ENCODE data around the gene HTR3B.

HTR3B gene

DNA sequence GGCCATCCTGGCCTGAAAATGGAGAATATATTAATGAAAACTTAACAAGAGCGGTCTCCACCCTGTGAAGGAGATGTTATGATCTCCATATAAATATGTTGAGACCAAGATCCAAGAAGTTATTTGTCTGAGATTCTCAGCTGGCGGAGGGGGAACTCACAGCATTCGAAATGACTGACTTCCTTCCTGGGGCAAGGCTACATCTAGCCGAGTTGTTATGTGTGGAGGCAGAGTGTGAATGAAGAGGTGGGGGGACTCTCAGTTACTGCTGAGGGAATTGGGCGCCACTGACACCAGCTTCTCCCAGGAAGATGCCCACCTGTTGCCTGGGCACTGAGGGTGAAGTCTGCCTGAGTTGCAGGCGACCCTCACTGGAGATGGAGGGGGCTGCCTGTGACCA is 76.2 kb downstream of the HTR3B start:
- in situ Hi-C loops (cut with HindIII; ENCODE audit: low sequenced_read_pairs) = no loop called here
- no peak overlapping the region for H3K4me3 ChIP-seq (ENCODE audit: low read depth, low read length)
- no peak for DNase-seq (ENCODE audit: low read depth, low spot score)
- TF ChIP-seq, protein P1, sequence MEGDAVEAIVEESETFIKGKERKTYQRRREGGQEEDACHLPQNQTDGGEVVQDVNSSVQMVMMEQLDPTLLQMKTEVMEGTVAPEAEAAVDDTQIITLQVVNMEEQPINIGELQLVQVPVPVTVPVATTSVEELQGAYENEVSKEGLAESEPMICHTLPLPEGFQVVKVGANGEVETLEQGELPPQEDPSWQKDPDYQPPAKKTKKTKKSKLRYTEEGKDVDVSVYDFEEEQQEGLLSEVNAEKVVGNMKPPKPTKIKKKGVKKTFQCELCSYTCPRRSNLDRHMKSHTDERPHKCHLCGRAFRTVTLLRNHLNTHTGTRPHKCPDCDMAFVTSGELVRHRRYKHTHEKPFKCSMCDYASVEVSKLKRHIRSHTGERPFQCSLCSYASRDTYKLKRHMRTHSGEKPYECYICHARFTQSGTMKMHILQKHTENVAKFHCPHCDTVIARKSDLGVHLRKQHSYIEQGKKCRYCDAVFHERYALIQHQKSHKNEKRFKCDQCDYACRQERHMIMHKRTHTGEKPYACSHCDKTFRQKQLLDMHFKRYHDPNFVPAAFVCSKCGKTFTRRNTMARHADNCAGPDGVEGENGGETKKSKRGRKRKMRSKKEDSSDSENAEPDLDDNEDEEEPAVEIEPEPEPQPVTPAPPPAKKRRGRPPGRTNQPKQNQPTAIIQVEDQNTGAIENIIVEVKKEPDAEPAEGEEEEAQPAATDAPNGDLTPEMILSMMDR (IDR thresholded peaks at IDR 0.05; ENCODE audit: low read depth, low read length) = no peak

GRCh38 chr11:113982306-113982705 is 77.7 kb downstream of the HTR3B start:
- no peak for DNase-seq (ENCODE audit: low read depth, low spot score)
- no peak overlapping the region for H3K4me3 ChIP-seq (ENCODE audit: low read depth, low read length)
- in situ Hi-C loops (cut with HindIII; ENCODE audit: low sequenced_read_pairs) = no loop called here
- TF ChIP-seq, protein P1 (IDR thresholded peaks at IDR 0.05; ENCODE audit: low read depth, low read length) = no peak

DNA sequence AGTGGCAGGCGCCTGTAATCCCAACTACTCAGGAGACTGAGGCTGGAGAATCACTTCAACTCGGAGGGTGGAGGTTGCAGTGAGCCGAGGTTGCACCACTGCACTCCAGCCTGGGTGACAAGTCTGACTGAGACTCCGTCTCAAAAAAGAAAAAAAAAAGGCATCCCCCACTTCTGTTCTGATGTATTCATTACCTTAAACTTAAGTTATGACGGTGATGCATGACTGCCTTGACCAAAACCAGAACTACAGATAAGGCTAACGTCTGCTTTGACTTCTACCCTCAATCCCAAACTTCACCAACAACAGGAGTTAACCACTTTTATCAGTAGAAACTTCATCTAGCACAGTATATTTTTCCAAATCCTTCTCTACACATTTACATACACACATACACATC is 80.2 kb downstream of the HTR3B start:
- H3K4me3 ChIP-seq (ENCODE audit: low read depth, low read length) = no peak overlapping the region
- TF ChIP-seq, protein P1 (IDR thresholded peaks at IDR 0.05; ENCODE audit: low read depth, low read length) = no peak
- no peak for DNase-seq (ENCODE audit: low read depth, low spot score)
- in situ Hi-C loops (cut with HindIII; ENCODE audit: low sequenced_read_pairs) = no loop called here

GRCh38 chr11:113985906-113986305 is 81.3 kb downstream of the HTR3B start:
- in situ Hi-C loops (cut with HindIII; ENCODE audit: low sequenced_read_pairs) = no loop called here
- no peak overlapping the region for H3K4me3 ChIP-seq (ENCODE audit: low read depth, low read length)
- DNase-seq (ENCODE audit: low read depth, low spot score) = no peak
- TF ChIP-seq, protein P1 (IDR thresholded peaks at IDR 0.05; ENCODE audit: low read depth, low read length) = no peak

DNA sequence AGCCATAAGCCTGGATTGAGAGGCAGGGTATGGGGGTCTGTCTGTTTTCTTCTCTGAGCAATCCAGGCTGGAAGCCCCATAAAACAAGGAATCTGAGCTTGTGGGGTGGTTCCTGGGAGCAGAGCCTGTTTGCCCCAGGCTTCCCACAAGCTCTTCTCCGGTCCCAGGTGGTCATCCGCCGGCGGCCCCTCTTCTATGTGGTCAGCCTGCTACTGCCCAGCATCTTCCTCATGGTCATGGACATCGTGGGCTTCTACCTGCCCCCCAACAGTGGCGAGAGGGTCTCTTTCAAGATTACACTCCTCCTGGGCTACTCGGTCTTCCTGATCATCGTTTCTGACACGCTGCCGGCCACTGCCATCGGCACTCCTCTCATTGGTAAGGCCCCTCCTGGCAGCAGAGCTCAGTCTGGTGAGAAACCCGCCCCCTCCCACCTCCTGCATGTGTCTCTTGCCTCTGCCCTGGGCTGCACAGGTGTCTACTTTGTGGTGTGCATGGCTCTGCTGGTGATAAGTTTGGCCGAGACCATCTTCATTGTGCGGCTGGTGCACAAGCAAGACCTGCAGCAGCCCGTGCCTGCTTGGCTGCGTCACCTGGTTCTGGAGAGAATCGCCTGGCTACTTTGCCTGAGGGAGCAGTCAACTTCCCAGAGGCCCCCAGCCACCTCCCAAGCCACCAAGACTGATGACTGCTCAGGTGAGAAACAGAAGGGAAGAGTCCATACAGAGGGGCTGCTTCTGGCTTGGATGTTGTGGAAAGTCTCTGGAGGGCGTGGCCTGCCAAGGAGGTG is 82.0 kb downstream of the HTR3B start:
- DNase-seq (ENCODE audit: low read depth, low spot score) = no peak
- TF ChIP-seq, protein P1 (IDR thresholded peaks at IDR 0.05; ENCODE audit: low read depth, low read length) = no peak
- in situ Hi-C loops (cut with HindIII; ENCODE audit: low sequenced_read_pairs) = no loop called here
- no peak overlapping the region for H3K4me3 ChIP-seq (ENCODE audit: low read depth, low read length)

DNA sequence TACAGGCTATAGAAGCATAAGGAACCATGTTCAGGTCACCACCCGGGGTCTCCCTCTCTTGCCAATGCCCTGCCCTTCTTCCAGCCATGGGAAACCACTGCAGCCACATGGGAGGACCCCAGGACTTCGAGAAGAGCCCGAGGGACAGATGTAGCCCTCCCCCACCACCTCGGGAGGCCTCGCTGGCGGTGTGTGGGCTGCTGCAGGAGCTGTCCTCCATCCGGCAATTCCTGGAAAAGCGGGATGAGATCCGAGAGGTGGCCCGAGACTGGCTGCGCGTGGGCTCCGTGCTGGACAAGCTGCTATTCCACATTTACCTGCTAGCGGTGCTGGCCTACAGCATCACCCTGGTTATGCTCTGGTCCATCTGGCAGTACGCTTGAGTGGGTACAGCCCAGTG is 84.8 kb downstream of the HTR3B start:
- TF ChIP-seq, protein P1 (IDR thresholded peaks at IDR 0.05; ENCODE audit: low read depth, low read length) = no peak
- in situ Hi-C loops (cut with HindIII; ENCODE audit: low sequenced_read_pairs) = no loop called here

More for the DNA sequence above, 84.8 kb downstream of the HTR3B start:
- H3K4me3 ChIP-seq (ENCODE audit: low read depth, low read length) = no peak overlapping the region
- no peak for DNase-seq (ENCODE audit: low read depth, low spot score)

Measured in astrocyte of the spinal cord (primary cell).